ENCODE results near the gene HYDIN.

DNA sequence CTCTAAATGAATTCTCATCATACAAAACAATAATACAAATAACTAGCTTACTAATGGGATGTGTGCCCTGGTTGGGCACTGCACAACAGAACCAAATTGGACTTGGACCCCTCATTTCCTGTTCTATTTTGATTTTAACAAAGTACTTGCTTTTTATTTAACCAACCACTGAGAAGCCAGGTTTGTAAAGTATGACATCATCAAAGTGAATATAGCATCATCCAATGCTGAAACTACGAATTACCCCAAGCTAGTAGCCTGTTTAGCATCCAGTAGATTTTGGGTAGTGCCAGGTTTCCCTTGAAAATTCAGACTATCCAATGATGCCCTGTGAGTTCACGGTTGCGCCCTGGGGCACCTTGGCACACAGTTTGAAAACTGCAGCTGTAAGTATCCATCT is 51.0 kb downstream of the HYDIN start:
- TF ChIP-seq, protein P1, sequence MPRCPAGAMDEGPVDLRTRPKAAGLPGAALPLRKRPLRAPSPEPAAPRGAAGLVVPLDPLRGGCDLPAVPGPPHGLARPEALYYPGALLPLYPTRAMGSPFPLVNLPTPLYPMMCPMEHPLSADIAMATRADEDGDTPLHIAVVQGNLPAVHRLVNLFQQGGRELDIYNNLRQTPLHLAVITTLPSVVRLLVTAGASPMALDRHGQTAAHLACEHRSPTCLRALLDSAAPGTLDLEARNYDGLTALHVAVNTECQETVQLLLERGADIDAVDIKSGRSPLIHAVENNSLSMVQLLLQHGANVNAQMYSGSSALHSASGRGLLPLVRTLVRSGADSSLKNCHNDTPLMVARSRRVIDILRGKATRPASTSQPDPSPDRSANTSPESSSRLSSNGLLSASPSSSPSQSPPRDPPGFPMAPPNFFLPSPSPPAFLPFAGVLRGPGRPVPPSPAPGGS (IDR thresholded peaks at IDR 0.05) = no peak
- no peak for TF ChIP-seq CHD2 (IDR thresholded peaks at IDR 0.05; ENCODE audit: low read length, partially characterized antibody)
- TF ChIP-seq EP300 (IDR thresholded peaks at IDR 0.05) = no peak
- no peak for TF ChIP-seq HOXB5 (CRISPR knock-in tag; IDR thresholded peaks at IDR 0.05)
- TF ChIP-seq, protein P2, sequence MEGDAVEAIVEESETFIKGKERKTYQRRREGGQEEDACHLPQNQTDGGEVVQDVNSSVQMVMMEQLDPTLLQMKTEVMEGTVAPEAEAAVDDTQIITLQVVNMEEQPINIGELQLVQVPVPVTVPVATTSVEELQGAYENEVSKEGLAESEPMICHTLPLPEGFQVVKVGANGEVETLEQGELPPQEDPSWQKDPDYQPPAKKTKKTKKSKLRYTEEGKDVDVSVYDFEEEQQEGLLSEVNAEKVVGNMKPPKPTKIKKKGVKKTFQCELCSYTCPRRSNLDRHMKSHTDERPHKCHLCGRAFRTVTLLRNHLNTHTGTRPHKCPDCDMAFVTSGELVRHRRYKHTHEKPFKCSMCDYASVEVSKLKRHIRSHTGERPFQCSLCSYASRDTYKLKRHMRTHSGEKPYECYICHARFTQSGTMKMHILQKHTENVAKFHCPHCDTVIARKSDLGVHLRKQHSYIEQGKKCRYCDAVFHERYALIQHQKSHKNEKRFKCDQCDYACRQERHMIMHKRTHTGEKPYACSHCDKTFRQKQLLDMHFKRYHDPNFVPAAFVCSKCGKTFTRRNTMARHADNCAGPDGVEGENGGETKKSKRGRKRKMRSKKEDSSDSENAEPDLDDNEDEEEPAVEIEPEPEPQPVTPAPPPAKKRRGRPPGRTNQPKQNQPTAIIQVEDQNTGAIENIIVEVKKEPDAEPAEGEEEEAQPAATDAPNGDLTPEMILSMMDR (IDR thresholded peaks at IDR 0.05) = no peak
- no peak for TF ChIP-seq EHMT2 (IDR thresholded peaks at IDR 0.05; ENCODE audit: low read depth)
- TF ChIP-seq RCOR1 (IDR thresholded peaks at IDR 0.05; ENCODE audit: low read depth, low read length) = no peak
- no peak for TF ChIP-seq POLR2A (IDR thresholded peaks at IDR 0.05; ENCODE audit: low read length)
- no peak for TF ChIP-seq RFX5 (IDR thresholded peaks at IDR 0.05)

Data from A549 (cell line).